H1 (cell line): ENCODE measurements around the gene CHAC1. TPM values are rescaled to one million over a fixed set of nuclear protein-coding genes. Genes with fewer than 3 reads are reported as not detected.

ENCODE experiments used
- CTCF ChIA-PET: fragments of 300-600 bp; sonication (Branson Sonifier 250); formaldehyde crosslinking; loops from one replicate; lab custom pipeline; 2021; ENCODE audit not compliant: partially characterized antibody; lab: Charles Lee
- POLR2A ChIA-PET: fragments of 300-600 bp; sonication (Branson Sonifier 250); formaldehyde crosslinking; loops from one replicate; lab custom pipeline; 2021; ENCODE audit warnings: inconsistent platforms; ENCODE audit not compliant: partially characterized antibody; lab: Charles Lee
- DNase-seq, 2 experiments: peaks; one replicate each; pipeline versions ENCODE4 v3.0.0 to v3.0.0-alpha.2; 2010 to 2022; ENCODE audit warnings: low spot score in 2 of 2, low read depth in 1 of 2, mixed read lengths in 1 of 2
- FAIRE-seq: peaks from 2 replicates; lab custom pipeline; 2011; peaks lifted over from hg19 to GRCh38; lab: Jason Lieb, UNC
- H2AFZ ChIP-seq: 2 replicates; pipeline ENCODE4 v1.8.1; 2012; ENCODE audit warnings: low read length, inconsistent platforms
- H2AK5ac ChIP-seq: 2 replicates; pipeline ENCODE4 v1.6.1; 2013; ENCODE audit warnings: low read depth, low read length
- H2BK120ac ChIP-seq: replicated peaks from 2 replicates; pipeline ENCODE3; 2013; ENCODE audit warnings: low read depth, low read length, inconsistent platforms
- H2BK12ac ChIP-seq: 2 replicates; pipeline ENCODE4 v1.6.1; 2013; ENCODE audit warnings: low read depth, low read length
- H2BK15ac ChIP-seq: 2 replicates; pipeline ENCODE4 v1.6.1; 2013; ENCODE audit warnings: low read length
- H2BK20ac ChIP-seq: 2 replicates; pipeline ENCODE4 v1.6.1; 2013; ENCODE audit warnings: low read length
- H2BK5ac ChIP-seq: 2 replicates; pipeline ENCODE4 v1.6.1; 2013; ENCODE audit warnings: low read depth, low read length
- H3K14ac ChIP-seq: 2 replicates; pipeline ENCODE4 v1.6.1; 2013; ENCODE audit warnings: inconsistent platforms; ENCODE audit not compliant: insufficient read length
- H3K18ac ChIP-seq: 2 replicates; pipeline ENCODE4 v1.6.1; 2013; ENCODE audit warnings: low read length; ENCODE audit errors: extremely low read depth
- H3K23ac ChIP-seq: 2 replicates; pipeline ENCODE4 v1.6.1; 2013; ENCODE audit warnings: inconsistent platforms; ENCODE audit not compliant: insufficient read length
- H3K23me2 ChIP-seq: 2 replicates; pipeline ENCODE4 v1.6.1; 2013; ENCODE audit warnings: low read depth, low read length
- H3K27ac ChIP-seq: 2 replicates; pipeline ENCODE4 v1.6.1; 2011; ENCODE audit warnings: low read depth, low read length, inconsistent platforms
- H3K27me3 ChIP-seq, 4 experiments: replicated peaks in 1 of 4; 1 replicate in 1 of 4; 2 replicates in 3 of 4; pipeline versions ENCODE4 v1.6.1 to v1.8.1; 2011 to 2013; ENCODE audit warnings: low read length in 3 of 4, mild to moderate bottlenecking in 3 of 4, inconsistent platforms in 2 of 4, mixed read lengths in 2 of 4, moderate library complexity in 1 of 4; ENCODE audit not compliant: control insufficient read depth in 3 of 4, insufficient read depth in 3 of 4; ENCODE audit errors: extremely low read depth in 1 of 4
- H3K36me3 ChIP-seq, 4 experiments: 2 replicates each; pipeline versions ENCODE4 v1.6.1 to v1.8.1; 2011 to 2013; ENCODE audit warnings: mild to moderate bottlenecking in 4 of 4, low read length in 3 of 4, moderate library complexity in 2 of 4, control low read depth in 1 of 4, inconsistent platforms in 1 of 4; ENCODE audit not compliant: insufficient read depth in 4 of 4, control insufficient read depth in 2 of 4
- H3K4ac ChIP-seq: replicated peaks from 2 replicates; pipeline ENCODE3; 2013; ENCODE audit warnings: low read length, low read depth, mixed read lengths, inconsistent platforms; ENCODE audit not compliant: insufficient read length
- H3K4me1 ChIP-seq, 4 experiments: replicated peaks in 1 of 4; 1 replicate in 1 of 4; 2 replicates in 3 of 4; pipeline versions ENCODE4 v1.6.1 to v1.8.1; 2011 to 2013; ENCODE audit warnings: low read length in 3 of 4, inconsistent platforms in 2 of 4, mixed read lengths in 1 of 4; ENCODE audit not compliant: insufficient read depth in 4 of 4, control insufficient read depth in 3 of 4
- H3K4me2 ChIP-seq, 2 experiments: 2 replicates each; pipeline versions ENCODE4 v1.6.1 to v1.8.1; 2011 to 2013; ENCODE audit warnings: low read depth in 2 of 2, low read length in 2 of 2, control low read depth in 1 of 2, inconsistent platforms in 1 of 2, mild to moderate bottlenecking in 1 of 2; ENCODE audit not compliant: insufficient read depth in 1 of 2
- H3K4me3 ChIP-seq, 4 experiments: fragments of 200-600, 300-600 bp in 1 of 4; sonication (generic), shearing (Covaris generic), sonication (Bioruptor Twin) in 1 of 4; 2 replicates each; pipeline versions ENCODE4 v1.5.1 to v1.8.1; 2011 to 2016; ENCODE audit warnings: low read length in 4 of 4, low read depth in 3 of 4, control low read depth in 2 of 4, inconsistent platforms in 2 of 4, mild to moderate bottlenecking in 2 of 4, mixed read lengths in 1 of 4, moderate library complexity in 1 of 4; ENCODE audit not compliant: insufficient read depth in 2 of 4; ENCODE audit errors: extremely low read depth in 1 of 4
- H3K56ac ChIP-seq: replicated peaks from 2 replicates; pipeline ENCODE3; 2013; ENCODE audit warnings: low read depth, mild to moderate bottlenecking, mixed read lengths, low read length, inconsistent platforms; ENCODE audit not compliant: insufficient read length
- H3K79me1 ChIP-seq: 2 replicates; pipeline ENCODE4 v1.6.1; 2013; ENCODE audit warnings: low read depth, low read length, control low read depth
- H3K79me2 ChIP-seq, 2 experiments: 2 replicates each; pipeline versions ENCODE4 v1.6.1 to v1.8.1; 2012 to 2013; ENCODE audit warnings: low read length in 2 of 2, mild to moderate bottlenecking in 2 of 2, inconsistent platforms in 1 of 2; ENCODE audit not compliant: insufficient read depth in 2 of 2, control insufficient read depth in 1 of 2
- H3K9ac ChIP-seq, 4 experiments: replicated peaks in 1 of 4; 1 replicate in 1 of 4; 2 replicates in 3 of 4; pipeline versions ENCODE4 v1.6.1 to v1.8.1; 2011 to 2013; ENCODE audit warnings: low read depth in 3 of 4, low read length in 3 of 4, control low read depth in 2 of 4, mild to moderate bottlenecking in 2 of 4, moderate library complexity in 2 of 4, inconsistent platforms in 1 of 4; ENCODE audit errors: extremely low read depth in 1 of 4
- H3K9me3 ChIP-seq, 2 experiments: 2 replicates each; pipeline versions ENCODE4 v1.6.1 to v1.8.1; 2012 to 2013; ENCODE audit warnings: mild to moderate bottlenecking in 2 of 2, moderate library complexity in 2 of 2, control low read depth in 1 of 2, inconsistent platforms in 1 of 2, low read depth in 1 of 2, low read length in 1 of 2, mixed read lengths in 1 of 2; ENCODE audit not compliant: insufficient read depth in 2 of 2
- H4K20me1 ChIP-seq, 2 experiments: replicated peaks in 1 of 2; 2 replicates each; pipeline versions ENCODE3 to v1.8.1; 2011 to 2013; ENCODE audit warnings: inconsistent platforms in 2 of 2, low read length in 2 of 2, mild to moderate bottlenecking in 1 of 2; ENCODE audit not compliant: insufficient read depth in 2 of 2, control insufficient read depth in 1 of 2
- H4K5ac ChIP-seq: 2 replicates; pipeline ENCODE4 v1.6.1; 2013; ENCODE audit warnings: low read length, low read depth, mixed read lengths, inconsistent platforms; ENCODE audit not compliant: insufficient read length
- H4K8ac ChIP-seq: 2 replicates; pipeline ENCODE4 v1.8.0; 2013; ENCODE audit warnings: mild to moderate bottlenecking, moderate library complexity, low read length, inconsistent platforms; ENCODE audit not compliant: insufficient read depth; ENCODE audit errors: extremely low read depth
- H4K91ac ChIP-seq: replicated peaks from 2 replicates; pipeline ENCODE3; 2013; ENCODE audit warnings: low read length, mixed read lengths, inconsistent platforms; ENCODE audit not compliant: insufficient read length
- CHD2 ChIP-seq: IDR thresholded peaks from 2 replicates; pipeline ENCODE4 v1.6.1; 2012; ENCODE audit warnings: low read length, improper control_type of control experiment
- EGR1 ChIP-seq: IDR thresholded peaks from 2 replicates; pipeline ENCODE4 v1.6.1; 2011; ENCODE audit warnings: low read depth, low read length, borderline replicate concordance
- PHF8 ChIP-seq: fragments of 200-600 bp; sonication (generic); conservative IDR thresholded peaks from 2 replicates; pipeline ENCODE4 v1.7.1; 2012; ENCODE audit warnings: low read depth, mild to moderate bottlenecking, inconsistent platforms, low read length, moderate library complexity
- TAF1 ChIP-seq: IDR thresholded peaks from 2 replicates; pipeline ENCODE4 v1.6.1; 2011; ENCODE audit warnings: mild to moderate bottlenecking, low read depth, low read length
- WGBS, 2 experiments: shearing (Covaris generic) in 1 of 2; methylation state at CpG; one replicate each; pipeline versions ENCODE4 v1.1.6 to v1.1.7; 2013 to 2015; ENCODE audit warnings: low lambda C conversion rate in 2 of 2, mixed read lengths in 2 of 2, inconsistent platforms in 1 of 2, low coverage in 1 of 2, missing lambda C conversion rate in 1 of 2; ENCODE audit not compliant: insufficient replicate concordance in 2 of 2, insufficient coverage in 1 of 2, insufficient read length in 1 of 2; ENCODE audit errors: extremely low coverage in 1 of 2, missing lambda C conversion rate in 1 of 2; 5-methylcytosine and 5-hydroxymethylcytosine counted together
- polyA plus RNA-seq, 7 experiments: library from polyadenylated mRNA; depleted of rRNA in 3 of 7; stranded (reverse) in 5 of 7; unstranded in 2 of 7; fragments of >200 nt in 5 of 7; fragments of 200-250 nt in 2 of 7; gene quantifications; 1 replicate in 5 of 7; 2 replicates in 1 of 7; 4 replicates in 1 of 7; pipeline versions ENCODE4 v1.2.1 to v1.2.3, GENCODE V29; 2011 to 2013; ENCODE audit warnings: missing spikeins in 2 of 7, mixed read lengths in 2 of 7
- total RNA-seq: library from RNA; stranded (reverse); fragmentation: NEBNext Ultra II Directional; extraction: Animal tissue kit (Norgen Biotek cat#: 25700); gene quantifications from 2 replicates; pipeline ENCODE4 v1.2.1, GENCODE V29; 2021

CHAC1 gene
- total and polyA plus RNA-seq, 2 of the 8 experiments (the other 6 are each of a cell fraction or from before 2014, with no cell fraction given), result 34.3 to 159 TPM

GRCh38 chr15:41004490-41004889 is 51.2 kb downstream of the CHAC1 start:
- no peak for FAIRE-seq
- ChIA-PET CTCF (interaction anchor here (1.0 to 1.6 kb wide), 3 partner anchors 13 to 101 kb away, joined by 3 to 6 read pairs (median 3); no protein-coding TSS in a partner anchor), POLR2A (no interaction called here)
- TF ChIP-seq TAF1 (no peak), EGR1 (no peak), PHF8 (no peak), CHD2 (no peak)

More at GRCh38 chr15:41004490-41004889, 51.2 kb downstream of the CHAC1 start:
- H3K4me3 ChIP-seq, result no peak overlapping the region
- no peak overlapping the region for H2BK15ac ChIP-seq
- WGBS, 2 experiments, result 90% methylated on average over 3 of the region's 3 CpGs; no CpG with 5 or more reads in 1 of the 2 experiments
- no peaks in the 10 kb centered on the region for H3K23me2 ChIP-seq
- peaks cover 0 to 1% of the 10 kb centered on the region in 2 experiments for H4K20me1 ChIP-seq
- no peak overlapping the region for H3K4me2 ChIP-seq
- H3K36me3 ChIP-seq, result peaks cover 0 to 24% (median 7%) of the 10 kb centered on the region in 4 experiments; a peak in 6 of 8 replicates
- H3K27ac ChIP-seq, result no peak overlapping the region
- H2BK12ac ChIP-seq, result no peak overlapping the region
- no peak overlapping the region for H4K8ac ChIP-seq
- no peaks in the 10 kb centered on the region for H3K79me1 ChIP-seq
- H3K9ac ChIP-seq, result no peak overlapping the region
- no peak overlapping the region for H3K23ac ChIP-seq
- no peak overlapping the region for H2AK5ac ChIP-seq
- no peaks in the 10 kb centered on the region for H3K4me1 ChIP-seq
- no peak overlapping the region for H3K4ac ChIP-seq
- H3K27me3 ChIP-seq, result no peaks in the 10 kb centered on the region
- H3K79me2 ChIP-seq, result no peaks in the 10 kb centered on the region
- no peak for DNase-seq
- no peak overlapping the region for H2AFZ ChIP-seq
- H2BK5ac ChIP-seq, result no peak overlapping the region
- no peak overlapping the region for H2BK120ac ChIP-seq
- no peak overlapping the region for H2BK20ac ChIP-seq
- H3K18ac ChIP-seq, result no peak overlapping the region
- no peak overlapping the region for H3K14ac ChIP-seq
- H3K9me3 ChIP-seq, result no peaks in the 10 kb centered on the region
- H4K91ac ChIP-seq, result no peak overlapping the region
- H3K56ac ChIP-seq, result no peak overlapping the region
- H4K5ac ChIP-seq, result no peak overlapping the region
